Measurements from ENCODE around the gene ZHX3. TPM values are rescaled to one million over a fixed set of nuclear protein-coding genes. Genes with fewer than 3 reads are reported as not detected.

The ZHX3 gene
- total RNA-seq, 1 donor from 2014 or later: 34.5 TPM

GRCh38 chr20:41231136-41231535 is 86.4 kb downstream of the ZHX3 start:
- Histone ChIP-seq H3K4me3 (no peak overlapping the region), H3K27me3 (ENCODE audit: low read depth) (no peaks in the 10 kb centered on the region), H3K4me1 (peaks cover 39% of the 10 kb centered on the region), H3K36me3 (no peaks in the 10 kb centered on the region), H3K9me3 (no peaks in the 10 kb centered on the region), H3K27ac (no peak overlapping the region)
- DNase-seq (no peak), ATAC-seq (no peak)
- TF ChIP-seq, protein P1, sequence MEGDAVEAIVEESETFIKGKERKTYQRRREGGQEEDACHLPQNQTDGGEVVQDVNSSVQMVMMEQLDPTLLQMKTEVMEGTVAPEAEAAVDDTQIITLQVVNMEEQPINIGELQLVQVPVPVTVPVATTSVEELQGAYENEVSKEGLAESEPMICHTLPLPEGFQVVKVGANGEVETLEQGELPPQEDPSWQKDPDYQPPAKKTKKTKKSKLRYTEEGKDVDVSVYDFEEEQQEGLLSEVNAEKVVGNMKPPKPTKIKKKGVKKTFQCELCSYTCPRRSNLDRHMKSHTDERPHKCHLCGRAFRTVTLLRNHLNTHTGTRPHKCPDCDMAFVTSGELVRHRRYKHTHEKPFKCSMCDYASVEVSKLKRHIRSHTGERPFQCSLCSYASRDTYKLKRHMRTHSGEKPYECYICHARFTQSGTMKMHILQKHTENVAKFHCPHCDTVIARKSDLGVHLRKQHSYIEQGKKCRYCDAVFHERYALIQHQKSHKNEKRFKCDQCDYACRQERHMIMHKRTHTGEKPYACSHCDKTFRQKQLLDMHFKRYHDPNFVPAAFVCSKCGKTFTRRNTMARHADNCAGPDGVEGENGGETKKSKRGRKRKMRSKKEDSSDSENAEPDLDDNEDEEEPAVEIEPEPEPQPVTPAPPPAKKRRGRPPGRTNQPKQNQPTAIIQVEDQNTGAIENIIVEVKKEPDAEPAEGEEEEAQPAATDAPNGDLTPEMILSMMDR (IDR thresholded peaks at IDR 0.05): no peak
- intact Hi-C loops (cut with DNase I): no loop called here

DNA sequence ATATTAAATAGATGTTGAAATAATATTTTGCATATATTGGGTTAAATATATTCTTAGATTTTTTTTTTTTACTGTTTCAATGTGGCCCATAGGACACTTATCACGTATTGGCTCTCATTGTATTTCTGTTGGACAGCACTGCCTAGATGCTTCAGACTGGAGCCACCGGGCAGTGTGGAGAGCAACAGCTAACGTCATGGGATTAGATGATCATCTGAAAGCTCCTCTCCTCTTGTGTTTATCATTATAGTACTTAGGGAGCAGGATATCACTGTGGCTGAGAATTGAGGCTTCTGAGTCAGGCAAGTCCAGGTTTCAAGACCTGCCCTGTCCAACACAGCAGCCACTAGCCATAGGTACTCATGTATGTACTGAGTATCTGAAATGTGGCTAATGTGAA is 87.4 kb downstream of the ZHX3 start:
- H3K27me3 ChIP-seq (ENCODE audit: low read depth): no peaks in the 10 kb centered on the region
- intact Hi-C loops (cut with DNase I): no loop called here
- no peak for ATAC-seq

DNA sequence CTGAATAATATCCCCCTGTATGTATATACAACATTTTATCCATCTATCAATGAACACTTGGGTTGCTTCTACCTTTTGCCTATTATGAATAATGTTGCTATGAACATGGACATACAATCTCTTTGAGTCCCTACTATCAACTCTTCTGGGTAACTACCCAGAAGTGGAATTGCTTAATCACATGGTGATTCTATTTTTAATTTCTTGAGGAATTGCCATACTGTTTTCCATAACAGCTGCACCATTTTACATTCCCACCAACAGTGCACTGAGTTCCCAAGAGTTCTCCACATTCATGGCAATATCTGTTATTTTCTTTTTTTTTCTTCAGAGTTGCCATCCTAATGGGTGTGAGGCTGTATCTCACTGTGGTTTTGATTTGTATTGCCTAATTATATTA is 88.3 kb downstream of the ZHX3 start:
- DNase-seq: no peak
- no peaks in the 10 kb centered on the region for H3K36me3 ChIP-seq
- H3K27me3 ChIP-seq (ENCODE audit: low read depth): no peaks in the 10 kb centered on the region
- no peak for ATAC-seq
- no peak overlapping the region for H3K27ac ChIP-seq
- peaks cover 31% of the 10 kb centered on the region for H3K4me1 ChIP-seq
- no peak overlapping the region for H3K4me3 ChIP-seq
- intact Hi-C loops (cut with DNase I): no loop called here
- TF ChIP-seq, protein P1 (IDR thresholded peaks at IDR 0.05): no peak
- no peaks in the 10 kb centered on the region for H3K9me3 ChIP-seq

More for the DNA sequence above, 87.4 kb downstream of the ZHX3 start:
- H3K9me3 ChIP-seq: no peaks in the 10 kb centered on the region
- no peak overlapping the region for H3K4me3 ChIP-seq
- DNase-seq: no peak
- H3K27ac ChIP-seq: no peak overlapping the region
- H3K4me1 ChIP-seq: peaks cover 39% of the 10 kb centered on the region
- TF ChIP-seq, protein P1 (IDR thresholded peaks at IDR 0.05): no peak
- no peaks in the 10 kb centered on the region for H3K36me3 ChIP-seq

- no peak for ATAC-seq
- TF ChIP-seq, protein P1 (IDR thresholded peaks at IDR 0.05): no peak
- Histone ChIP-seq H3K4me3 (no peak overlapping the region), H3K36me3 (no peaks in the 10 kb centered on the region), H3K27me3 (ENCODE audit: low read depth) (no peaks in the 10 kb centered on the region), H3K4me1 (peaks cover 27% of the 10 kb centered on the region), H3K27ac (no peak overlapping the region), H3K9me3 (no peaks in the 10 kb centered on the region)
- intact Hi-C loops (cut with DNase I): no loop called here
- DNase-seq: no peak
Observed at GRCh38 chr20:41228858-41229257, 88.7 kb downstream of the ZHX3 start.

GRCh38 chr20:41226426-41226825 is 91.1 kb downstream of the ZHX3 start:
- Histone ChIP-seq H3K4me1 (peaks cover 7% of the 10 kb centered on the region), H3K27me3 (ENCODE audit: low read depth) (no peaks in the 10 kb centered on the region), H3K9me3 (no peaks in the 10 kb centered on the region), H3K27ac (no peak overlapping the region), H3K36me3 (no peaks in the 10 kb centered on the region), H3K4me3 (no peak overlapping the region)
- DNase-seq: no peak
- intact Hi-C loops (cut with DNase I): no loop called here
- ATAC-seq: no peak
- TF ChIP-seq, protein P1 (IDR thresholded peaks at IDR 0.05): no peak

- Histone ChIP-seq H3K9me3 (no peaks in the 10 kb centered on the region), H3K27ac (no peak overlapping the region), H3K36me3 (no peaks in the 10 kb centered on the region), H3K27me3 (ENCODE audit: low read depth) (no peaks in the 10 kb centered on the region), H3K4me1 (peaks cover 5% of the 10 kb centered on the region), H3K4me3 (no peak overlapping the region)
- DNase-seq (no peak), ATAC-seq (no peak)
- intact Hi-C loops (cut with DNase I): no loop called here
- TF ChIP-seq, protein P1 (IDR thresholded peaks at IDR 0.05): no peak
Observed at GRCh38 chr20:41225091-41225490, 92.4 kb downstream of the ZHX3 start.
